HT-29 (cell line): ENCODE measurements around the gene CELF2. TPM values are rescaled to one million over a fixed set of nuclear protein-coding genes. Genes with fewer than 3 reads are reported as not detected.

Source experiments
- DNase-seq: peaks from one replicate; pipeline ENCODE4 v3.0.0-alpha.2; 2015; ENCODE audit warnings: low spot score
- total RNA-seq: library from RNA; depleted of rRNA; stranded (reverse); fragments of >200 nt; shearing (Covaris generic); gene quantifications from 2 replicates; pipeline ENCODE4 v1.2.3, GENCODE V29; 2014

Gene CELF2
- total RNA-seq, 1 experiment from 2014 or later, result not detected

DNA sequence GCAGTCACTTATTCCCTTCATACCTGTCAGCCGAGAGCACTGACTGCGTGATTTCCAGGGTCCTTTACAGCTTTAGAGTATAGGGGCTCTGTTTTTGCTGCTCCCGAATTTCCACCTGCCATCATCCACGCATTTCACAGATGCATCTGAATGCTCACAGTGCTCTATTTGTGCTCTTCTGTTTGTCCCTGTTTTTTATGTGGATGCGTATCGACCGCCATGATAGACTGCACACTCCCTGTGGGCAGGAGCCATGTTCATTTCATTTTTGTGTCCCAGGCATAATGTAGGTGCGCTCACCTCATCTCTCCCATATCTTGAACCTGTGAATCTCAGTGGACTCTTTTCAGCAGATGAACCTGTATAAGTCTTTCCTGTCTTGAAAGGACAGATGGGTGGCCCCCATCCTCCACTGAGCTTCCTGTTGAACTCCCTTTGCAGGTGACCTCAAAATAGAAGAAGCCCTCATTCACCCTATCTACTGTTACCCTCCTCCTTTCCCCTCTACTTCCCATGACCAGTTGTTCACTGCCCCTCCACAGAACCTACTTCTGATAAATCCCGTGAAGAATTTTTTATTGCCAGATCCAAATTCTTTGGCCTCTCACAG lies 228.4 kb downstream of the CELF2 start:
- DNase-seq, result no peak

DNA sequence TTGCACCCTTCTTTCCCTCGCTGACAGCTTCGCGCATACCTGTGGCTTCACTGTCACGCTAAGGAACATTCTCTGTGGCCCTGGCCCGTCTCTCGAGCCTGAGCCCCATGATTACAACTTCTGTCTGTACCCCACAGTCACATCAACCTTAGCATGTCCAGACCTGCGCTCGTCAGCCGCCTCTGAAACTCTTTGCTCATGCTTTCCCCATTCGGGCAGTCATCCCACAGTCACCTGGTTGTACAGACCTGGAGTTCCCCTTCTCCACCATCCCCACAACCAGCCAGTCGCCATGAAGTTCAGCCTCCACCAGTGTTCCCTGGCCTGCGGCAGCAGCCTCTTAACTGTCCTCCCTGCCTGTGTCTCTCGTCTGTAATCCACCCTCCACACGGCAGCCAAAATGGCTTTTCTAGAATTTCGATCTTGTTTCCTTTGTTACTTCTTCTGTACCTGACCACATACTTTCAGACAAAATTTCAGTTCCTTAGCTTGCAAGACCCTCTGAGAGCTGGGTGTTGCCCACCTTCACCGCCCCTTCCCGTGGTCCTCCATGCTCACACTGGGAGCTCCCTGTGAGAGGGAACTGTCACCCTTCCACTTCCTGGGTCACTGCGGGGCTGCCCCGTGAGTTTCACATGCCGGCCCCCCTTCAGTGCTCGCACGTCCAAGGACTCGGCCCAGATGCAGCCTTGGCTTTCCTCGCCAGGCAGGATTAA lies 229.2 kb downstream of the CELF2 start:
- DNase-seq, result no peak

DNA sequence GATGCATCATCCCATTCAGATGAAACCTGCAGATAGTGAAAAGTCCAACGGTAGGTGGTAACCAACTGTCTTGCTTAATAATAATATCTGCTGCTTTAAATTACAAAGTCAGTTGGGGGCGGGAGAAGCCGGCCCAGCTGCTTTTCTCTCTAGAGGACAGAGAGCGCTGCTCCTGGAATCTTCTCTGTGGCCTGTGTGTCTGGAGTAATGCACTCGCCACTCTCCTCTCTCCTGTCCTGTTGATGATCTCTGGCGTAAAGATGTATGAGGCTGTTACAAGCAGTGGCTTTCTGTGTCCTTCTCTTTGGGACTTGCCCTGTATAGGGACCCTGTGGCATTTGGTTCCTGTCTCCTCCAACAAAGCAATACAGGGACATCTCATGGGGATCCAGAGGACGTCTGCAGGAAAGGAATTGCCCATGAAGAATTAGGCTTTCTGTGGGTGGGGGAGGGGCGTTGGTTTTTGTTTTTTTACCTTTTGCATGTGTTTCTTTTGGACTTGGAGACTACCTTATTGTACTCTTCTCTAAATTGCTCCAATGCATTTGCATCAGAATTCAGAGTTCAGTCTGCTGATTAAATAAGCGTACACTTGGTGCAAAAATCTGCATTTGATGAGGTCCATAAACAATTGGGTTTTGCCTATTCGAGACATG lies 231.6 kb downstream of the CELF2 start:
- no peak for DNase-seq

GRCh38 chr10:11249808-11250195 lies 232.1 kb downstream of the CELF2 start:
- DNase-seq, result no peak

- no peak for DNase-seq
Measured at GRCh38 chr10:11250304-11250703, 232.6 kb downstream of the CELF2 start.

DNA sequence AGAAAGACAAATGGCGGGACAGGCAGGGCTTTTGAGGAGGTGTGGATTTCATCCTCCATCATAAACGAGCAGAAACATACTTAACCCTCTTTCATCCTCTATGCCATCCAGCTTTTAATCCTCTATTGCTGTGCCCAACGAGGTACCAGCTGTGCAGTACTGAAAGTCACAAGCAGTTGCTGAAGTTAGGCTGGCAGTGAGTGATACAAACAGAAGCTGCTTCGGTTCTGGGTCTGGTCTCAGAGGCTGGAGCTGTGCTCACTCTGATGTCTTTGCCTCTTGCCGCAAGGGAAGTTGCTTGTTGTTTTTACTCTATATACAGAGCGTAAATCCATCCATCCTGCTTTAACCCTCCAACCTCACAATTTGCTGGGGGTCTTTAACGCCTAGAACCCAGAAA lies 235.2 kb downstream of the CELF2 start:
- DNase-seq, result no peak

DNA sequence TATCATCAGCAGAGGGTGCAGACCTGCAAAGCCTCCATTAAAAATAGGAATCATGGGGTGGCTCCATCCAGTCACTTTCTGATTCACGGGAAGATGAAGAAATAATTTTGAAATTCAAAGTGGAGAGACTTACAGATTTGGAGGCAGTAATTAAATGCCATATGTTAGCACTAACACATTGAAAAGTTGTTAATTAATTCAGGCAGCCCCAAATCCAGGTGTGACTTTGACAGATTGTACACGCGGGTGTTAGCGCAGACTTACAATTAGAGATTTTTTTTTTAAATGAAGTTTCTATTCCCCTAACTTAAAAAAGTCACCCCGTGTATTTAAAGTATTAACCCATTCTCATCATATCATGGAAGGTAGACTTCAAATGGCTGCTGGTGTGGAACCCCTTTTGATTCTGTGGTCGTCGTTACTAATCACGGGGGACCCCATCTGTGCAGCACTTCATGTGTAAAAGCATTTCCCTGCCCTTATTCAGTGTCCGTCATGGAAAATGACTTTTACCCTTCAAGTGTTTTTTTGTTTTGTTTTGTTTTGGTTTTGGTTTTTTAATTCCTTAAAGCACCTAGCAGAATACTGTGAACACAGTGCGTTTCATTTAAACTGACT lies 235.8 kb downstream of the CELF2 start:
- no peak for DNase-seq

GRCh38 chr10:11255156-11255555 lies 237.5 kb downstream of the CELF2 start:
- DNase-seq, result no peak

DNA sequence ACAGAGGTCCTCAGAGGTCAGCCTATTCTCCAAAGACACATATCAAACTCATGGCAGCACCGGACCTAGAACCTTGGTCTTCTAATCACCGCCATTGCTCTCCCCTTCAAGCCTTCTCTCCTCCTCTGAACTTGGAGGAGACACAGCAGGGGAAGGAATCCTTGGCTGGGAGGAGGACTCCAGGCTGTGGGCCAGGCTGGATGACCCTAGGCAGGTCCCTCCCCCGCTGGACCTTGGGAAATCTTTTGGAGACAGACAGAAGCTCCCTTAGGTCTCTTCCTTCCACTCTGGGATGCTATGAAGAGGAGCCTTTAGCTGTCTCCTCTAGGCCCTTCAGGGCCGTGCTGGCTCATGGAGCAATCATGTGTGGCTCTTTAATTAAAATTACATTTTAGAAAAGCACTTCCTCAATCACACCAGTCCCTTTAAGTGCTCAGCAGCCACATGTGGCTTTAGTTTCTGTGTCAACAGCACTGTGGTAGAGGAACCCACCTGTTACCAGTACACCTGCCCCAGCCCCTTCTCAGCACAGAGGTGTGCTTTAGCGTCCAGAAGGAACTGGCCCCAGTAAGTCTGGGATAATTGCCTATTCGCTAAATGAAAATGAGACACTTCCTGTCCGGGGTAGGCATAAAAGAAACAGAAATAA lies 238.2 kb downstream of the CELF2 start:
- DNase-seq, result no peak

DNA sequence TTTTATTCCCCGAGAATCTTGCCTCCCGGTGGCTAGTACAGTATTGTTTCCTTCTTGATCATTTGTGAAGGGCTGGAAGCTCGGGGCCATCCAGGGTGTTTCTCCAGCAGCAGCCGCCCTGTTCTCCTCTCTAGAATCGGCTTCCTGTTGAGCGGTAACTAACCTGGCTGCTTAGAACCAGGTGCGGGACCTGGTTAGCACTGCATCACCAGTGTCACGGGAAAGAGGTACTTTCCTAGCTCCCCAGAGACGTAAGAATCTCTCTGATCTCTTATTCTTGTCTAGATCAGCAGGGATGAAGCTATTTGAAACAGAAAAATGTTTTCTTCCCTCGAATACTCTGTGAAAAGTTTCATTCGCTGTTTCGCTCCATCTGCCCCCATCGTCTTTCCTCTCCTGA lies 239.2 kb downstream of the CELF2 start:
- no peak for DNase-seq

- no peak for DNase-seq
Measured at GRCh38 chr10:11257440-11258090, 239.9 kb downstream of the CELF2 start.

- DNase-seq, result peak; percentile 8
Measured at GRCh38 chr10:11260170-11260569, 242.5 kb downstream of the CELF2 start.

GRCh38 chr10:11261143-11261542 lies 243.5 kb downstream of the CELF2 start:
- no peak for DNase-seq

DNA sequence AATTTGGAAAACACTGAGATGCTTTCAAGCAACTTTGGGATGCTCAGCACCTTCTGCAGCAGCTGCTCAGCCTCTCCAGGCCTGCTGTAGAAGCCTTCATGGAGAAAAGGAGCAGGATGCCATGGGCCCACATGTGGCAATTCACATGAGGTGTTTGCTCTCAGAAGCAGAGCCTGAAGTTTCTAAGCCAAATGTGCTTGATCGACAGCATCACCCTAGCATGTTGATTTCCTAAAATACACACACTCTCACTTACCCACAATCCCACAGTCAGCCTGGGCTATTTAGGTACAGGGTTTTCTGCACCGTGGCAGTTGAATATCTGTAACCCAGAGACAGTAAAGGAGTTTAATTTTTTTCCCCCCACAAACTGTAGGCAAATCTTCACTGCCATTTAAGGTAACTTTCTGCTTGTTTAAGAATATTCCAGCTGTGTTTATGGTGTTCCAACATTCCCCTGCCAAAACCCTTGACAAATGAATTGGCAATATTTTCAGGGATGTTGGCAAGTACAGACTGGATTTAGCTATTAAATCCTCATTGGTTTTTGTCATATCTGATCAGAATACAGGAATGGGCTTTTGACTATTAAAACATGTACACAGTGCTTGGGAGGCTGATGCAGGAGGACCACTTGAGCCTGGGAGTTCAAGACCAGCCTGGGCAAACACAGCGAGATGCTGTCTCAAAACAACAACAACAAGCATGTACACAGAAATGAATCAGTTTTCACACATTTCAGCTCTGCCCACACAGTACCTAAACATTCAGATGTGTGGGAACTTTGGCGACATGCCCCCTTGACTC lies 244.2 kb downstream of the CELF2 start:
- no peak for DNase-seq

- no peak for DNase-seq
Measured at GRCh38 chr10:11262494-11263345, 245.0 kb downstream of the CELF2 start.

- DNase-seq, result no peak
Measured at GRCh38 chr10:11263767-11264166, 246.1 kb downstream of the CELF2 start.

GRCh38 chr10:11264296-11265048 lies 246.8 kb downstream of the CELF2 start:
- no peak for DNase-seq

DNA sequence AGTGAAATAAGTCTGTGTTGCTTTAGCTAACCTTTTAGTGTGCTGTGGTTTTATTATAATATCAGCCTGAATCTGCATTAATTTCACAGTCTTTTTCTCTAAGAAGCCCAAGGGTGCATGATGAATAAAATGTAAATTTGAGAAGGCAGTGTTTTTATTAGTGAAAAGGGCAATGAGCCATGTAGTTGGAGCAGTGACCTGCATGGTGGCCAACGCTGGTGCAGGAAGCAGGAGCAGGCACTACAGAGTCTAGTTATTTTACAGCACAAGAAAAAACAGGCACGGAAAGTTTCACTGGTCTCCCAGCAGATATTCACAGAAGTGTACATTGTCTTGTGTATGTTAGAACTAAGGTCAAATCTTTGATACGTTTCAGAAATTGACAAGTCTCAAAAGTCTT lies 247.8 kb downstream of the CELF2 start:
- no peak for DNase-seq

- no peak for DNase-seq
Measured at GRCh38 chr10:11266426-11266825, 248.8 kb downstream of the CELF2 start.
